Measurements from ENCODE around the gene SLC23A1. TPM values are rescaled to one million over a fixed set of nuclear protein-coding genes. Genes with fewer than 3 reads are reported as not detected.

SLC23A1 gene
- total RNA-seq, 3 donors from 2014 or later (not counting 1 experiment from before 2014, with no cell fraction given), result not detected

- no peak overlapping the region for H3K4me3 Mint-ChIP-seq
- Histone ChIP-seq H3K27ac (ENCODE audit: low read length) (no peak overlapping the region), H3K36me3 (ENCODE audit: control insufficient read depth, insufficient read depth, low read length) (peaks cover 21% of the 10 kb centered on the region), H3K27me3 (ENCODE audit: control insufficient read depth, insufficient read depth, low read length) (no peaks in the 10 kb centered on the region), H3K4me3 (ENCODE audit: low read length) (no peak overlapping the region), H3K4me1 (ENCODE audit: control insufficient read depth, insufficient read depth, low read length) (no peaks in the 10 kb centered on the region), H3K9me3 (ENCODE audit: control insufficient read depth, insufficient read depth, low read length) (no peaks in the 10 kb centered on the region)
- no peak overlapping the region for H3K27ac Mint-ChIP-seq
- no peak for DNase-seq
- H3K9me3 Mint-ChIP-seq, result no peaks in the 10 kb centered on the region
- 100% methylated on average over 2 of the region's 2 CpGs for WGBS (ENCODE audit: insufficient coverage)
- H3K27me3 Mint-ChIP-seq (ENCODE audit: low read depth in 2 of 2), result no peaks in the 10 kb centered on the region
- H3K4me1 Mint-ChIP-seq, result peaks cover 0 to 4% of the 10 kb centered on the region in 2 donors
- TF ChIP-seq, protein P1, sequence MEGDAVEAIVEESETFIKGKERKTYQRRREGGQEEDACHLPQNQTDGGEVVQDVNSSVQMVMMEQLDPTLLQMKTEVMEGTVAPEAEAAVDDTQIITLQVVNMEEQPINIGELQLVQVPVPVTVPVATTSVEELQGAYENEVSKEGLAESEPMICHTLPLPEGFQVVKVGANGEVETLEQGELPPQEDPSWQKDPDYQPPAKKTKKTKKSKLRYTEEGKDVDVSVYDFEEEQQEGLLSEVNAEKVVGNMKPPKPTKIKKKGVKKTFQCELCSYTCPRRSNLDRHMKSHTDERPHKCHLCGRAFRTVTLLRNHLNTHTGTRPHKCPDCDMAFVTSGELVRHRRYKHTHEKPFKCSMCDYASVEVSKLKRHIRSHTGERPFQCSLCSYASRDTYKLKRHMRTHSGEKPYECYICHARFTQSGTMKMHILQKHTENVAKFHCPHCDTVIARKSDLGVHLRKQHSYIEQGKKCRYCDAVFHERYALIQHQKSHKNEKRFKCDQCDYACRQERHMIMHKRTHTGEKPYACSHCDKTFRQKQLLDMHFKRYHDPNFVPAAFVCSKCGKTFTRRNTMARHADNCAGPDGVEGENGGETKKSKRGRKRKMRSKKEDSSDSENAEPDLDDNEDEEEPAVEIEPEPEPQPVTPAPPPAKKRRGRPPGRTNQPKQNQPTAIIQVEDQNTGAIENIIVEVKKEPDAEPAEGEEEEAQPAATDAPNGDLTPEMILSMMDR (IDR thresholded peaks at IDR 0.05), result no peak
- ATAC-seq, result no peak
- intact Hi-C loops (cut with micrococcal nuclease), result no loop called here
- no peaks in the 10 kb centered on the region for H3K36me3 Mint-ChIP-seq
These were observed 8.2 kb downstream of the SLC23A1 start for GRCh38 chr5:139374909-139375308.

DNA sequence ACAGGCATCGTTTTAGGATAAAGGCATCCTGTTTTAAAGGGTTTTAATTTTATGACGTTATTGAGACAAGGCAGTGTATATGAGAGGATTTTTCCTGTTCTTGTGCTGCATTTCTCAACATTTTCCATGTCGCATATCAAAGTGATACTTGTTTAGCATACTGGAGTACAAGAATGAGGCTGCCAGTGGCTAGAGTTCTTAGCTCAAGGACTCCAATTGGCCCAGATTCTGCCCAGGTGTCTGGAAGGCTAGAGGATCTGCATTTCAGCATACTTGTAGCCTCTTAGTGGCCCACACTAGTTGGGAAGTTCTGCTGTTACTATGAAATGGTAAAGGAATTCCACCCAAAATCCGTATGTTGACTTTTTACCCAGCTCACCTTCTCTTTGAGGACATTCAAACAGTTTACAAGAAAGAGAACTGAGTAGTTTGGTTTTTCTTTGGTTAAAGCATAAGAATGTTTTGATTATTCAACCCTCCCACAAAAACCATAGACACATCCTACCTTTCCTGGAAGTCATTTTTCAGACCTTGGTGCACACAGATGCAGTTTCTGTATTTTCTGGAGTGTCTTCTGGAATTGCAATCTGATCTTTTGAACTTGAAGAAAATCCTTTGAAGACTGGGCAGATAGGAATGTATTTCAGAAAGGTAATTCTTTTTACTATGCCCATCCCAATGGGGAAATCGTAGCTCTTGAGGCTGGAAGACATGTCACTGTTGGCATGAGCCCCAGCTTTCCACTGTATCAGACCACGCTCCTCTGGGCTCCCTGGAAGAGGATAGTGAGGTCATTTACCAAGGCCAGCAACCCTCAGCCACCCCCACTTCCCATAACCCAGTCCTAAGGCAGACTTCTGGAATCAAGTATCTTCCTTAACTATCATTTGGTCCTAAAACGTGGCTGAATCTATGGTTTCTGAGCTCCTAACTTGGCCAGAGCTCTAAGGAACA, 11.3 kb downstream of the SLC23A1 start:
- Mint-ChIP-seq H3K4me3 (no peak overlapping the region), H3K9me3 (no peaks in the 10 kb centered on the region), H3K4me1 (peaks cover 0 to 4% of the 10 kb centered on the region in 2 donors), H3K27me3 (ENCODE audit: low read depth in 2 of 2) (no peaks in the 10 kb centered on the region), H3K36me3 (no peaks in the 10 kb centered on the region), H3K27ac (no peak overlapping the region)
- no peaks in the 10 kb centered on the region for H3K9me3 ChIP-seq (ENCODE audit: control insufficient read depth, insufficient read depth, low read length)
- H3K36me3 ChIP-seq (ENCODE audit: control insufficient read depth, insufficient read depth, low read length), result peaks cover 43% of the 10 kb centered on the region
- peak in 1 of 3 donors; percentile 11 for ATAC-seq
- WGBS (ENCODE audit: insufficient coverage), result 93% methylated on average over 7 of the region's 7 CpGs
- intact Hi-C loops (cut with micrococcal nuclease), result no loop called here
- no peaks in the 10 kb centered on the region for H3K27me3 ChIP-seq (ENCODE audit: control insufficient read depth, insufficient read depth, low read length)
- no peak overlapping the region for H3K27ac ChIP-seq (ENCODE audit: low read length)
- DNase-seq, result no peak
- H3K4me1 ChIP-seq (ENCODE audit: control insufficient read depth, insufficient read depth, low read length), result no peaks in the 10 kb centered on the region
- TF ChIP-seq, protein P1 (IDR thresholded peaks at IDR 0.05), result no peak
- H3K4me3 ChIP-seq (ENCODE audit: low read length), result no peak overlapping the region

- peak overlapping the region in 1 of 2 donors; percentile 2 for H3K27ac Mint-ChIP-seq
- no peaks in the 10 kb centered on the region for H3K36me3 Mint-ChIP-seq
- H3K27me3 Mint-ChIP-seq (ENCODE audit: low read depth in 2 of 2), result no peaks in the 10 kb centered on the region
These were observed 13.9 kb downstream of the SLC23A1 start for GRCh38 chr5:139369181-139369580.

More at GRCh38 chr5:139369181-139369580, 13.9 kb downstream of the SLC23A1 start:
- ATAC-seq, result no peak
- WGBS (ENCODE audit: insufficient coverage), result 100% methylated on average over 1 of the region's 1 CpG
- intact Hi-C loops (cut with micrococcal nuclease), result no loop called here
- Histone ChIP-seq H3K27ac (ENCODE audit: low read length) (no peak overlapping the region), H3K9me3 (ENCODE audit: control insufficient read depth, insufficient read depth, low read length) (no peaks in the 10 kb centered on the region), H3K36me3 (ENCODE audit: control insufficient read depth, insufficient read depth, low read length) (peaks cover 62% of the 10 kb centered on the region), H3K4me3 (ENCODE audit: low read length) (no peak overlapping the region), H3K27me3 (ENCODE audit: control insufficient read depth, insufficient read depth, low read length) (no peaks in the 10 kb centered on the region), H3K4me1 (ENCODE audit: control insufficient read depth, insufficient read depth, low read length) (no peaks in the 10 kb centered on the region)
- no peak for DNase-seq
- H3K9me3 Mint-ChIP-seq, result no peaks in the 10 kb centered on the region
- TF ChIP-seq, protein P1 (IDR thresholded peaks at IDR 0.05), result no peak
- H3K4me3 Mint-ChIP-seq, result no peak overlapping the region
- peaks cover 0 to 4% of the 10 kb centered on the region in 2 donors for H3K4me1 Mint-ChIP-seq
